Ovary (tissue), 9 donors: Measurements from ENCODE around the gene RTN1. TPM values are rescaled to one million over a fixed set of nuclear protein-coding genes. Genes with fewer than 3 reads are reported as not detected.

Experiments
- DNase-seq, 5 donors: peaks; one replicate each; pipeline ENCODE4 v3.0.0-alpha.2; 2019 to 2020
- H3K27ac ChIP-seq, 2 donors: fragments of 200-600 bp; one replicate each; pipeline versions ENCODE4 v1.5.1 to v1.8.0; 2019 to 2022
- H3K27me3 ChIP-seq: fragments of 200-600 bp; one replicate; pipeline ENCODE4 v1.8.0; 2022
- H3K36me3 ChIP-seq: fragments of 200-600 bp; sonication (generic); one replicate; pipeline ENCODE4 v1.5.1; 2019
- H3K4me1 ChIP-seq: one replicate; pipeline ENCODE4 v1.8.1; 2013; ENCODE audit warnings: mild to moderate bottlenecking, moderate library complexity; ENCODE audit not compliant: insufficient read depth
- H3K4me3 ChIP-seq: fragments of 200-600 bp; sonication (generic); one replicate; pipeline ENCODE4 v1.5.1; 2017
- H3K9me3 ChIP-seq, 2 donors: fragments of 200-600 bp in 1 of 2; sonication (generic) in 1 of 2; one replicate each; pipeline versions ENCODE4 v1.5.1 to v1.8.1; 2013 to 2019; ENCODE audit warnings: mild to moderate bottlenecking in 1 of 2, moderate library complexity in 1 of 2
- CTCF ChIP-seq, 3 donors: fragments of 450-650 bp in 2 of 3; fragments of 200-600 bp in 1 of 3; IDR thresholded peaks; one replicate each; pipeline versions ENCODE4 v1.5.1 to v1.8.0; 2016 to 2022; ENCODE audit warnings: antibody characterized with exemption in 3 of 3, mild to moderate bottlenecking in 1 of 3
- EP300 ChIP-seq: sonication (generic); formaldehyde crosslinking; IDR thresholded peaks from one replicate; pipeline ENCODE4 v1.6.1; 2017; ENCODE audit warnings: antibody characterized with exemption
- POLR2A ChIP-seq: fragments of 450-650 bp; IDR thresholded peaks from one replicate; pipeline ENCODE4 v1.6.1; 2017; ENCODE audit warnings: antibody characterized with exemption, mild to moderate bottlenecking, moderate library complexity
- WGBS, 3 donors: extraction: QIAGEN DNeasy Blood & Tissue Kit in 1 of 3; methylation state at CpG; one replicate each; pipeline versions ENCODE4 v1.1.5 to v1.1.7; 2013 to 2017; 5-methylcytosine and 5-hydroxymethylcytosine counted together
- intact Hi-C, 4 donors: fragments of 100-400 bp; cut with DNase I; formaldehyde crosslinking; loops; one replicate each; pipeline versions ENCODE4 v1.11.0 to v1.15.1; 2022 to 2023
- polyA plus RNA-seq, 2 donors: library from polyadenylated mRNA; stranded (reverse); fragments of 200-250 nt in 1 of 2; fragments of 350-450 nt in 1 of 2; fragmentation: Illumina TruSeq in 1 of 2; extraction: RNeasy Lipid Tissue Mini Kit (QIAGEN cat#74804) in 1 of 2; gene quantifications; one replicate each; pipeline ENCODE4 v1.2.3, GENCODE V29; 2013 to 2014
- total RNA-seq, 7 donors: library from RNA; depleted of rRNA in 2 of 7; stranded (reverse); fragments of >200 nt in 2 of 7; fragmentation: NEBNext Ultra II Directional in 3 of 7; extraction: Animal tissue kit (Norgen Biotek cat#: 25700) in 3 of 7; gene quantifications; one replicate each; pipeline versions ENCODE4 v1.1.0 to v1.2.4, GENCODE V29; 2016 to 2023
- donor health status: DM: no; HTN: no; CAD: no; lungs with moderate emphysema.
- donor health status: DM: no; HTN: no; CAD: no.
- donor health status: Bipolar disorder and iron deficiency.
- donor health status: DM: yes; HTN: yes; CAD: no.
- donor health status: DM: no; HTN: no; CAD: no.
- donor health status: DM: yes; HTN: yes; CAD: no.

RTN1 gene
- total and polyA plus RNA-seq, 9 donors: 0.51 to 10.2 (median 1.00) TPM

DNA sequence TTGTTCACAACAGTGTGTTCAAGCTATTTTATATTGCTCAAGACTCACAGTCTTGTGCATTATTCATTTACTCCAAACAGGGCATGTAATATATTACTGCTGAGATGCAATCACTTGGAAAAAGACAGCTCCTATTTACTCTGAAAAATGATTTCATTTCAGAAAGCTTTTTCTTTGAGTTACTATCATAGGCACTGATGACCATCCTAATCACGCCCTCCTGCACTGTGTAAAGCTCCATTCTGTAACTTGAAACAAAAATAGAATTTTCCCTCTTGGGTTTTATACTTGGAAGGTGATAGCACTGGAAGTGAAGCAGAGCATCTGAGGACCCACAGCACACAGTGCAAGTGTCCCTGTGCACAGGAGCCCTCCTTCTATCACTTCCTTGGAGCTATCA, 55.6 kb downstream of the RTN1 start:
- 73 to 80% (median 75%) methylated on average over 1 of the region's 1 CpG for WGBS, 3 donors
- TF ChIP-seq POLR2A (no peak), EP300 (no peak), CTCF (IDR thresholded peaks at IDR 0.05) (no peak)
- Histone ChIP-seq H3K4me3 (no peak overlapping the region), H3K36me3 (no peaks in the 10 kb centered on the region), H3K27ac (no peak overlapping the region), H3K4me1 (no peaks in the 10 kb centered on the region), H3K9me3 (no peaks in the 10 kb centered on the region), H3K27me3 (no peaks in the 10 kb centered on the region)
- DNase-seq: no peak
- intact Hi-C loops: no loop called here

DNA sequence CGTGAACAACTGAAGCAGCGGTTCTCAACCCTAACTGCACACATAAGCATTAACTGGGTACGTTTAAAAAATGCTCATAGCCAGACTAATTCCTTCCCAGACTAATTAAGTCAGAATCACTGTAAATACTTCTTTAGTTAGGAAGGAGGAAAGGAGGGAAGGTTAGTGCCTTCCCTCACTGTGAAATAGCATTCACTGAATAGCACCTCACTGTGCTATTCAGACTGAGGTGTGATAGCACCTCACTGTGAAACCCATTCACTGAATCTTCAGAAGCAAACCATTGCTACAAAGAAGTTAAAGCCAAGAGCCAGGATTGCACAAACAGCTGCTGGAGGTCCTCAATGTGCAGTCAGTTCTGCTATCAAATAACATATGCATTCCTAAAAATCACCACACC, 58.8 kb downstream of the RTN1 start:
- no peaks in the 10 kb centered on the region for H3K36me3 ChIP-seq
- intact Hi-C loops: no loop called here
- 31 to 41% (median 39%) methylated on average over 3 of the region's 3 CpGs for whole genome bisulfite sequencing, 3 donors
- no peak for DNase-seq
- H3K4me1 ChIP-seq: no peaks in the 10 kb centered on the region
- no peak for TF ChIP-seq EP300
- TF ChIP-seq POLR2A: no peak
- TF ChIP-seq CTCF (IDR thresholded peaks at IDR 0.05): no peak
- H3K9me3 ChIP-seq: no peaks in the 10 kb centered on the region
- H3K27ac ChIP-seq: no peak overlapping the region
- no peak overlapping the region for H3K4me3 ChIP-seq
- no peaks in the 10 kb centered on the region for H3K27me3 ChIP-seq

GRCh38 chr14:59811073-59811472, 59.5 kb downstream of the RTN1 start:
- no peaks in the 10 kb centered on the region for H3K27me3 ChIP-seq
- TF ChIP-seq EP300: no peak
- no peak for TF ChIP-seq POLR2A
- TF ChIP-seq CTCF (IDR thresholded peaks at IDR 0.05): no peak
- DNase-seq: no peak
- H3K27ac ChIP-seq: no peak overlapping the region
- no peak overlapping the region for H3K4me3 ChIP-seq
- H3K9me3 ChIP-seq: no peaks in the 10 kb centered on the region
- no peaks in the 10 kb centered on the region for H3K36me3 ChIP-seq
- intact Hi-C loops: no loop called here
- H3K4me1 ChIP-seq: no peaks in the 10 kb centered on the region

DNA sequence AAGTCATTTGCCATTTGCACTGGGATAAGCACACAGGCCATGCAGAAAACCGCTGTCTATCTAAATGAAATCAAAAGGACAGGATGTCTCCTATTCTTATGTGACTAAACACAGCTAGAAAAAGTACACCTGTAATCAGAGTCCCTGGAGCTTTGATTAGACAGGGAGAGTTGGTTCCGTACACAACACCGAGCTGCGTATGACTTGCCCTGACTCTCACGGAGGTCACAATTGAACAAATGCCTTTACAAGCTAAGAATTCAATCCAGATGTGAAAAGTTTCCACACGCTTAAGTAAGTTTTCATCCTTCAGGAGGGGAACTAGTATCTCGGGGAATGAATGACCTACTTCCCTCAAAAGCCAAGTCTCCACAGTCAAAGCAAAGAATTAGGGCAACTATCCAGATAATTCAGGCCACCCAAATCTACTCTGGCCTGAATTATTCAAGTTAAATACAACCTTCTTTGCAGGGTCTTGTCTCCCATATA, 67.5 kb downstream of the RTN1 start:
- Histone ChIP-seq H3K4me3 (no peak overlapping the region), H3K27me3 (no peaks in the 10 kb centered on the region), H3K36me3 (no peaks in the 10 kb centered on the region), H3K27ac (no peak overlapping the region), H3K4me1 (no peaks in the 10 kb centered on the region), H3K9me3 (no peaks in the 10 kb centered on the region)
- 58 to 67% (median 65%) methylated on average over 7 of the region's 7 CpGs for WGBS, 3 donors
- intact Hi-C loops: no loop called here
- no peak for DNase-seq
- TF ChIP-seq CTCF (IDR thresholded peaks at IDR 0.05): no peak

DNA sequence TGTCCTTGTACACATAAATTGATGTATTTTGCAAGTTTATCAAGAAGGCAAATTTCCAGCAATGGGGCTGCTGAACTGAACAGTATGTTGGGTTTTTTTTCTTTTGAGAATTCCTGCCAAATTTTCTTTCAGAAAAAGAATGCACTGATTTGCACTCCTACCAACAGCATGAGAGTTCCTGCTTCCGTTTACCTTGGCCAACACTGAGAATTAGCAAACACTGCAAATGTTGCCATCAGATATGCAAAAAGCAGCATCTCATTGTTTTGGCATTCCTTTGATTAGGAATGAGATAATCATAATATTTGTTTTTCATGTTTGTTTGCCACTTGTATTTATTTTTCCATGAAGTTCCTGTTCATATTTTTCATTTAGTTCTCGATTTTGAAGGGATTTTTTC, 82.4 kb downstream of the RTN1 start:
- DNase-seq: no peak
- H3K27me3 ChIP-seq: no peaks in the 10 kb centered on the region
- 25 to 42% (median 28%) methylated on average over 2 of the region's 2 CpGs for WGBS, 3 donors
- H3K9me3 ChIP-seq: no peaks in the 10 kb centered on the region
- no peaks in the 10 kb centered on the region for H3K36me3 ChIP-seq
- intact Hi-C loops: no loop called here
- H3K4me3 ChIP-seq: no peak overlapping the region
- H3K4me1 ChIP-seq: no peaks in the 10 kb centered on the region
- H3K27ac ChIP-seq: no peak overlapping the region
- TF ChIP-seq POLR2A (no peak), CTCF (IDR thresholded peaks at IDR 0.05) (no peak), EP300 (no peak)
